HG02571 (cell line): ENCODE measurements around the gene NRL.

Experiments used
- ATAC-seq: cut with Tn5 transposase; IDR thresholded peaks from one replicate; pipeline ENCODE4 v1.9.1; 2021; ENCODE audit warnings: mild to moderate bottlenecking, moderate library complexity; ENCODE audit not compliant: unreplicated experiment

Gene NRL

DNA sequence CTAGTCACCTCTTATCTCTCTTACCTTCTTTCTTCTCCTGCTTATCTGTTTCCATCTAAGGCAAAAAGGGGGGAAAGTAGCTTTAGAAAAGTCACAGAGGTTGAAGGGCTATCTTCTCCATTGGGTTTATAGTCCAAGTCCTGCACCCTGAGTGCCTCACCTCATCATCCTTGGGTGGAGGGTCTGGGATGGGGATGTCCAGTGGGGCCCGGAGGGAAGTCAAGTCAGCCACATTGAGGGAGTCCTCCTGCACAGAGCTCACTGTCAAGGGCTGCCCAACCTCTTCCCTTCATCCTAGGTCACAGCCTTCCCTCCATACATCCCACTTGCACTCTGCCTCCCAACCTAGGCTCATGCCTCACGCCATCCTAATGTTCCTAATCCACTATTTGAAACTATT is 30.5 kb upstream of the NRL start:
- no peak for ATAC-seq

DNA sequence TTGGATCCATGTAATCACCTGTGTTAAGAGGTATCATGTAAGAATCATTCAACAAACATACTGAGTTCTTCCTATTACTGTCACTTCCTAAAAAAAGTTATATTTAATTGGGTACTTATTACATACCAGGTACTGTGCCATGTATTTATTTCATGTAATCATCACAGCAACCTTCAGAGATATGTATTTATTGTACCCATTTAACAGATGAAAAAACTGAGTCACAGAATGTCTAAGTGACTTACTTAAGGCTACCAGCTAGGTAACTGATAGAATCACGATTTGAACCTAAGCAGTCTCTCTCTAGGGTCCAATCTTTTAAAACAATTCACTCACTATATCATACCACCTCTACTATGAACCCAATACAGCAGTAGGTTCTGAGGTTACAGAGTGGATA is 29.7 kb upstream of the NRL start:
- ATAC-seq, result no peak

DNA sequence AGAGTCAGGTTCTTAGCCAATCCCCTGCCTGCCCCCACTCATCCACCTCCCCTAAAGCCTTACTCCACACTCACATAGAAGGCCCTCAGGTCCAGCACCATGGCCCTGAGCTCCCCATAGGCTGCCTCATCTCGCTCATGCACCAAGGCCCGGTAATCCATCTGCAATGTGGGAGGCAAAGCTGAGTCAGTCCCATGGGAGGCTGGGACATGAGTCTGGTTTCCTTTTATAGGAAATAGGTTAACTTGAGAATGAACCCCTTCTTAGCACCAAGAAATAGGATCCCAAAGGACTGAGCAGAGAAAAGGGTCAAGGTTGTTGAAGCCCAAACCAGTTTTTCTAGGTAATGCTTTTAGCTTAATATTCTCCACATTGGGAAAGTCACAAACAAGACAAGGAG is 28.8 kb upstream of the NRL start:
- ATAC-seq, result no peak

DNA sequence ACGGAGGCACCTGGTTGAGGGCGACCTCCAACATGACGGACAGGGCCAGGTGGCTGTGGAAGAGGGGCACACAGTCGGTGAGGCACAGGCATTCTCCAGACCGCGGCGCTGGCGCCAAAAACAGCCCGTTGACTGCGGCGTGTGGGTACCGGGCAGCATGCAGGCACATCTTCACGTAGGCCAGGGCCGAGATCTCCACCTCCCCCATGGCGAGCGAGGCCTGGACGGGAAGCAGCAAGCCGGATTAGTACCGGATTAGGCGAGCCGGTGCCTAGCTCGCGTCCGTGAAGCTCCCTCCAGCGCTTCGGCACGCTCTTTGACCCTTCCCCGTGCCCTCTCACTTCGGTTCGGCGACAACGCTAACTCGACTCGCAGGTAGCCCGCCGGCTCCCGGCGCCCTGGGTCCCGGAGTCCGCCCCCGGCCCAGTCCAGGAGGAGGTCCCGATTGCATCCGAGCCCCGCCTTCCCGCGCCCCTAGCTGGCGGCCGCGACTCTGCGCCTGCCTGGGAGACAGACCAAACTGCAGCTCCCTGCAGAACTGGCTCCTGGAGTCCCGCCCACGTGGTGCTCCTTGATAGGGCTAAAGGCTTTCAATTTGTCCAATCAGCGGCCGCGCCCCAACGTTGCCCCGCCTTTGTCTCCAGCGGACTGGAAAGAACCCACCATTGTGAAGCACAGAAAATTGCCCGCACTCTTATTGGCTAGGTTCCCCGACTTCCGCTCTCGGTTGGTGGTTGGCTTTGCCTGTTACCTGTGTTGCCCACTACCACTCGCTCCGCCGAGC is 26.5 kb upstream of the NRL start, which contains the start of gene EMC9:
TSS of gene EMC9 (minus strand) at position 495 of the 784 bp plus-strand sequence. CDS start at position 208, 287 bp downstream.
- ATAC-seq, result peak; percentile 81

DNA sequence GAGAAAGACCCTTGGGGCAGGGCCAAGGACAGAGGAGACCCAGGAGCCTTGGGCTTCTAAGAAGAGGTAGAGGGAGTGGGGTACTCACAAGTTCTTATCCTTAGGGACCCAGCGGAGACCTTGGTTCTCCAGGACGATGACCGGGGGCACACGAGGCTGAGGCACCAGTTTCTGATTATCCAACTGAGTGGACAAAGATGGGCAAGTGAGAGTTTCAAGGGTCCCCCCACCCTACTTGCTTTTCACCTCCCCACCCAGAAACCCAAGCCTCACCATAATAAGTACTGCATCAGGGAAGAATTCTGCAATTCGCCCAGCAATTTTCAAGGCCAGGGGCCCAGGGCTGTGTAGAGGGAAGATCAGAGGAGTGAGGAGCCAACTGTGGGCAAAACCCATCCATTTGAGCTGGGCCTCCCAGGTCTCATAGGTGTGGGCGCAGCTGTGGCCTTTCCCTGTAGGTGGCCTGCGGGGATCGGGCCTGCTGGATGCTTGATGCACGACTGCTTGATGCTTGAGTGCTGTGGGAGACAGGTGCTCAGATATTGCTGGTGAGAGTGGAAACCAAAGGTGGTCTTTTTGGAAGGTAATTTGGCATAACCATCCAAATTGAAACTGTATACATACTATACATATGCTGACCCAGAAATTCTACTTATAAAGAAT is 24.7 kb upstream of the NRL start:
- no peak for ATAC-seq

DNA sequence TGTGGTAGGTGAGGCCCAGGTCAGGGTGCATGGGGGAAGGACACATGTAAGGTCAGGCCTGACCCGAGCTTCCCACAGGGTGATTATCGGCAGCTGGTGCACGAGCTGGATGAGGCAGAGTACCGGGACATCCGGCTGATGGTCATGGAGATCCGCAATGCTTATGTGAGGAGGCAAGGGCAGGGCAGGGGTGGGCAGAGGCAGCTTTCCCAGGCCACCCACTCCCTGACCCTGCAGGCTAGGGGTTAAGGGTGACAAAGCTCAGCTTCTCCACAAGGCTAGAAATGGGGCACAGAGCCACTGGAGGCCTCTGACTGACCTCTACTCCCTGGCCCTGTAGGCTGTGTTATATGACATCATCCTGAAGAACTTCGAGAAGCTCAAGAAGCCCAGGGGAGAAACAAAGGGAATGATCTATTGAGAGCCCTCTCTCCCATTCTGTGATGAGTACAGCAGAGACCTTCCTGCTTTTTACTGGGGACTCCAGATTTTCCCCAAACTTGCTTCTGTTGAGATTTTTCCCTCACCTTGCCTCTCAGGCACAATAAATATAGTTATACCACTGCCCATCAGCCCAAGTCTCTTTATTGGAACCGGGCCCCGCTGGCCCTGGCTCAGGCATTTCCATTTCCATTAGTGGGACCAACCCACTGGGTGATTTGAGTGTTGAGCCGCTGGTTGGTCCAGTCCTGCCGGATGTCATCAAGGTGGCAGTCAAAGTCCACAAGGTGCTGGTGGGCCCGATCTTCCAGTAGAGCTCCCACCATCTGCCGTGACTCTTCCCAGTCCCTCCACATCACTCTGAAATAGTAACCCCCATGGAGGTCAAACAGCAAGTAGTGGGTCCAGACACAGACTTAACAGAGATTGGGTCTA is 23.9 kb upstream of the NRL start:
- no peak for ATAC-seq

DNA sequence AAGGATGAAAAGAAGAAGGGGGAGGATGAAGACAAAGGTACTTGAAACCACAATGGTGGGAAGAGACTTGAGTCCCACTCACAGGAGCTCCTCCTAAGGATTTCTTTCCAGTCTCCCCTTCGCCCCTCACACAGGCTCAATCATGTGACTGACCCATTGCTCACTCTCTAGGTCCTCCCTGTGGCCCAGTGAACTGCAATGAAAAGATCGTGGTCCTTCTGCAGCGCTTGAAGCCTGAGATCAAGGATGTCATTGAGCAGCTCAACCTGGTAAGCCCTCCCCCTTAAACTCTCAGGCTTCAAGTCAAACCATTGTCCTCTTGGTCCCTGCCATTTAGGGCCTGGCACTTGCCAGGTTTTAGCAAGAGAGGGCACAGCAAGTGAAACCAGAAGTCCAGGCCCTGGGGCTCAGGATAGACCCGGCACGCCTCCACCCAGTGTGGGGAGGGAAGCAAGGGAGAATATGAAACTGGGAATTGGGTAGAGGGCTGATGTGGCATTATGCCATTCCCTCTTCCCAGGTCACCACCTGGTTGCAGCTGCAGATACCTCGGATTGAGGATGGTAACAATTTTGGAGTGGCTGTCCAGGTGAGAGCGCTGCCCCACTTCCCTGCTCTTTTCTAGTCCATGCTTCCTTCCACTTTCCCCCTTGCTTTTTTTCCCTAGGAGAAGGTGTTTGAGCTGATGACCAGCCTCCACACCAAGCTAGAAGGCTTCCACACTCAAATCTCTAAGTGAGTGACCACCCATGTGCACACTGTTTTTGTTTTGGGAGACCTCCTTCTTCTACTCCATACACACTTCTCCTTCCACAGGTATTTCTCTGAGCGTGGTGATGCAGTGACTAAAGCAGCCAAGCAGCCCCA is 23.0 kb upstream of the NRL start:
- ATAC-seq, result no peak

DNA sequence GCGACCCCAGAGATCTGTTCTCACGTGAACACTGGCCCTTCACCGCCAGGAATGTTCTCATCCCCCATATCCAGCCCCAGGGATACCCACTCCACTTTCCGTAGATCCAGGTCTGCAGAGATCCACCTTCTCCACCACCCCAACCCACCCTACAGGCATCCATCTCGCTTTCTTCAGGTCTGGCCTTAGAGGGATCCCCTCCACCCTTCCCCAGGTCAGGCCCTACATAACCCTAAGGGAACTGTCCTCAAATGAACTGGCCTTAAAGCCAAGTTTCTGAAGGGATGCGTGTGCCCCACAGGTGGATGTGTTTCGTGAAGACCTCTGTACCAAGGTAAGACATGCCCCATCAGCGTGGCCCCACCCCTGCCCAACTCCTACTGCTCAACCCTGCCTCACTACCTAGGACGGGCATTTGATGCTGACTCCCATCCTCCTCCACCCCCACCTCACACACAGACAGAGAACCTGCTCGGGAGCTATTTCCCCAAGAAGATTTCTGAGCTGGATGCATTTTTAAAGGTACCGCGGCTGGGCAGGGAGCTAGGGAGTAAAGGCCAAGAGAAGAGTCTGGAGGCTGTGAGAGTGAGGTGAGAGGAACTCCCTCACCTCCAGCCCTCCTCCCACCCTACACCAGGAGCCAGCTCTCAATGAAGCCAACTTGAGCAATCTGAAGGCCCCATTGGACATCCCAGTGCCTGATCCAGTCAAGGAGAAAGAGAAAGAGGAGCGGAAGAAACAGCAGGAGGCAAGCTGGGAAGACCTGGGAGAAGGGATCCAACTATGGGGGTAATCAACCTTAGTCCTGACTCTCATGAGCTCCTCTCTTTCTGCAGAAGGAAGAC is 22.2 kb upstream of the NRL start:
- no peak for ATAC-seq

DNA sequence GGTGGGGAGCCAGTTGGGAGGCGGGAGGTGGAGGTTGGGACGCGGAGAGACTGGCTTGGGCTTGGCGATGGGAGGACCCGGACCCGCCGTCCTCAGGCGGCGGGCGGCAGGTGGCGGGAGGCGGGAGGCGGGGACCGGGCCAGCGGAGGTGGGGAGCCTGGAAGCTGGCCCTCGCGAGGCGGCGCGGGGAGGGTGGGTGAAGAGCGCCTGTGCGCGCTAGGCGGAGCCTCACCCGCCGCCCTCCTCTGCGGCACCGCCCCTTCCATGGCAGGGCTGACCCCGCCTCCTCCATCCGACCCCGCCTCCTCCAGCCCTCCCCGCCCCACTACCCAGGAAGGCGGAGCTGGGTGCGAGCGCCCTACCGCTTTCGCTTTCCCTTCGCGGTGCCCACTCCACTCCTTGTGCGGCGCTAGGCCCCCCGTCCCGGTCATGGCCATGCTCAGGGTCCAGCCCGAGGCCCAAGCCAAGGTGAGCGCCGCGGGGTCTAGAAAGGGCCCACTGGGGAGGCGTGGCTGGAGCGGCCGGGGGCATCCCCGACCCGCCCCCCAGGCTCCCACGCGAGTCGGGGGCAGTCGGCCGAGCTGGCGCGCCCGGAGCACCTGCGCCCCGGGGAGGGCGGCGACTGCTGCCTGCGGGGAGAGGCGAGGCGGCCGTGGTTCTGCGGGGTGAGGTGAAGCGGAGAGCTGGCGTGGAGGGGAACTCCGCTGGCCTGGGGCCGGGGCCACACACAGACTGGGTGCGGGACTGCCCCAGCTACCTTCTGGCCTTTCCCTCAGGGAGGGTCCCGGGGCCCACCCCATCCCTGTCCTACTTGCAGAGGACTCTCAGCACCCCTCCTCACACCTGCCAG is 21.3 kb upstream of the NRL start, which contains the start of gene PSME1:
TSS of gene PSME1 (plus strand) at position 361 of the 850 bp plus-strand sequence. CDS start at position 430, 69 bp downstream.
- ATAC-seq, result peak; percentile 79

DNA sequence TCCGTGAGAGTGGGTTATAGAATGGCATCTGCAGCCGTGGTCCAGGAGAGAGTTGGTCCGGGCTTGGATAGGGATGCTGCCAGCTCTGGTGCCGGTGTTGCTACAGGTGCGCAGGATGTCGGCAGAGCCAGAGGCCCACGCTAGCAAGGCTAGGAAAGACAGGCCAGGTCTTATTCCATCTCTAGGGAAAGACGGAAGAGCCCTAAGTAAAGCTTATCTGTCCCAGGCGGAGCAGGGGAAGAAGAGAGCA is 20.8 kb upstream of the NRL start:
- ATAC-seq, result peak; percentile 9

DNA sequence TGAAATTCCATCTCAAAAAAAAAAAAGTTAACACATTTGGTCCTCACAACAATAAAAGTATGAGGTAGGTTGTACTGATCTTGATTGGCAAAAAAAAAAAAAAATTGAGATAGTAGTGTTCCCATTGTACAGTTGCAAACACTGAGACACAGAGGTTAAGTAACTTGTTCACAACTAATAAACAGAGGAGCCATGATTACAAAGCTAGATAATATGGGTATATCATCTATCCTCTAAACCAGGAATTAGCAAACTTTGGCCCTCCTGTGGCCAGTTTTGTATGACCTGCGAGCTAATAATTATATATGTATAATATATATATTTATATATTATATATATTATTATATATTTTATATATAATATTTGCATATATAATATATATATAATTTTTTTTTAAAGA is 19.0 kb upstream of the NRL start:
- ATAC-seq, result no peak

DNA sequence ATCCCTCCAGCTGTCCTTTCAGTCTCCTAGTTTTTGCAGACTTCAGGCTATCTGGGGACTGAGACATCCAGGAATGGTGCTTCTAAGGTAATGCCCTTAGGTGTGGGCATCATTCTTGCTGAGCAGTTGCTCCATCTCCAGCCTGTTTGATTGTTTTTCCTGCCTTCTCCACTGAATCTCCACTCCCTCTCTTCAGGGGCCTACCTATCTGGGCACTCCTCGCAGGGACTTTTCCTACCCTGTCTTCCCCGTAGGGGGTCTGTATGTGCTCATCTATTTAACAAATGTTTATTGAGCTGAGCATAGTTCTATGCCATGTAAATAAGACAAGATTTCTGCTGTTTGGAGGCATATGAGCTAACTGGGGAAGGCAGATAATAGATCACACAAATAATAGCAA is 18.2 kb upstream of the NRL start:
- ATAC-seq, result no peak

DNA sequence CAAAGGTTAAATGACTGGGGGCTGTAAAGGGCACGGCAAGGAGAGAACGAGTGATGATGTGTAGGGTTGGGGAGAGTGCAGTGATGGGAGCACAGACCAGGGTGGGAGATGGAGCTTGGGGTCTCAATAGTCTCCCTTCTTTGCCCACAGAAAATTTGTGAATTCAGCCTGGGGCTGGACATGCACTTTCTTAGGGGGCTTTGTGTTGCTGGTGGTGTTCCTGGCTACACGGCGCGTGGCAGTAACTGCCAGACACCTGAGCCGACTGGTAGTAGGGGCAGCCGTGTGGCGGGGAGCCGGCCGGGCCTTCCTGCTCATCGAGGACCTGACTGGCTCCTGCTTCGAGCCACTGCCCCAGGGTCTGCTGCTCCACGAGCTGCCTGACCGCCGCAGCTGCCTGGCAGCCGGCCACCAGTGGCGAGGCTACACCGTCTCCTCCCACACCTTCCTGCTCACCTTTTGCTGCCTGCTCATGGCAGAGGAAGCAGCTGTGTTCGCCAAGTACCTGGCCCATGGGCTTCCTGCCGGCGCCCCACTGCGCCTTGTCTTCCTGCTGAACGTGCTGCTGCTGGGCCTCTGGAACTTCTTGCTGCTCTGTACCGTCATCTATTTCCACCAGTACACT is 17.4 kb upstream of the NRL start:
- no peak for ATAC-seq

DNA sequence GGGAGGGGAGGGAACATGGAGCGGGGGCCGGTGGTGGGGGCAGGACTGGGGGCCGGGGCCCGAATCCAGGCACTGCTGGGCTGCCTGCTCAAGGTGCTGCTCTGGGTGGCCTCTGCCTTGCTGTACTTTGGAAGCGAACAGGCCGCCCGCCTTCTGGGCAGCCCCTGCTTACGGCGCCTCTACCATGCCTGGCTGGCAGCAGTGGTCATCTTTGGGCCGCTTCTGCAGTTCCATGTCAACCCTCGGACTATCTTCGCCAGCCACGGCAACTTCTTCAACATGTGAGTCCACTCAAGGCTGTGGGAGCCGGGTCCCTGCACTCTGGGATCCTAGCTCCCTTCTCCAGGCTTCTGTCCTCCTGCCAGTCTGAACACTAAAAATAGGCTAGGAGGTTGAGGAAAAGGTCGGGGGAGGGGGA is 16.8 kb upstream of the NRL start:
- no peak for ATAC-seq

DNA sequence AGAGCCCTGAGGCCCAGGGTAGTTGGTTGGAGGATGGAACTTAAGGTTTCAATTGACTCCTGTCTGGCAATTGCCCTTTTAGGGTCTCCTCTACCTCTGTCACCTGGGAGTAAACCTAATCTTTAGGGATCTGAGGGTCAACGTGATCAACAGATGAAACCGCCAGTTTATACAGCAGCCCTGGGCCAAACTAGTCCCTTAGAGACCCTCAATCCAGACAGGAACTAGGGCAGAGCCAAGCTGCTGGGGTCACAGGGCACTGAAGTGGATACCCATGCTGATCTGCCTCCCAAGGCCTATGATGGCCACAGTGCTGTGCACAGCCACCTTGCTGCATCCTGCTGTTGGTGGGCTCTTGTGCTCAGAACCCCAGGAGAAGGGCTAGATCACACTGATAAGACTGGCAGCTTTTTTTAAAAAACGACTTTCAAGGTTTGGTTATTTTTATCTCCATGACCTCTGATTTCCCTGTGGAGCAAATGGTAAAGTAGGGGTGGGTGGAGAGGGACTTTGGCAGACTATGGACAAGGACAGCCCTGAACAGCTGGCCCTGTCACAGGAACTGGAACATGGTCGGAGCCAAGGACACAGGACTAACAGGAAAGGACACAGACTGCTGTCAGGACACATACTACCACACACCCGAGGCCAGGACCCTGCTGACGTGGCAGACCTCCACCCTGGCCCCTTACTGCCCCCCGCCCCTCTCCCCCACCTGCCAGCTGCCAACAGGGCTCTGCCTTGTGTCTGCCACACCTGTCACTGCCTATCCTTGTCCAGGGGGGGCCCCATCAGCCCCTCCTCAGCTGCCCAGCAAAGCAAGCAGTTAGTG is 16.2 kb upstream of the NRL start:
- ATAC-seq, result no peak

DNA sequence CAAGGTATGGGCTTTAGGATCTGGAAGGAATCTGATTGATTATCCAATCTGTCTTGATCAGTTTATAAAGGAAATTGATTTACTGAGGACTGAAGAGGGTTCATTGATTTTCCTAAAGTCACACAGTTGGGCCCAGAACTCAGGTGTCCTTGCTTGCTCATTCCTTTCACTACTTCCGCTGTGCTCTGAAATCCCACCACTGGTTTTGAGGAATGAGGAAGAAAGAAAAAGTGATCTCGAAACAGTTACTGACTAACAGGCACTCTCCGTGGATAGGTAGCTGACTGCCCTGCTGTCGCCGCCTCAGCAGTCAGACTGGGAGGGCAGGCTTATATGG is 15.6 kb upstream of the NRL start, which contains the start of gene FITM1:
TSS of gene FITM1 (plus strand) at position 280 of the 337 bp plus-strand sequence. CDS start 905 bp downstream, outside the sequence.
- no peak for ATAC-seq

DNA sequence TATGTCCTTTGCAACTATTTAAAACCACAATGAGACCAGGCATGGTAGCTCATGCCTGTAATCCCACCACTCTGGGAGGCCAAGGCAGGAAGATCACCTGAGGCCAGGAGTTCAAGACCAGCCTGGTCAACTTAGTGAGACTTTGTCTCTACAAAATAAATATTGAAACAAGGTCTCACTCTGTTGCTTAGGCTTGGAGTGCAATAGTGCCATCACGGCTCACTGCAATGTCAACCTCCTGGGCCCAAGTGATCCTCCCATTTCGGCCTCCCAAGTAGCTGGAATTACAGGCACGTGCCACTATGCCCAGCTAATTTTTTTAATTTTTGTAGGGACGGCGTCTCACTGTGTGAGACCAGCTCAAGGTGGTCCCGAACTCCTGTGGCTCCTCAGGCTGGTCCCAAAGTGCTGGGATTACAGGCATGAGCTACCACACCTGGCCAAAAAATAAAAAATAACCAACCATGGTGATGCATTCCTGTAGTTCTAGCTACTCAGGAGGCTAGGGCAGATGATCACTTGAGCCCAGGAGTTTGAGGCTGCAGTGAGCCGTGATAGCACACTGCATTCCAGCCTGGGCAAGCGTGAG is 14.8 kb upstream of the NRL start:
- no peak for ATAC-seq
